GM12874 (cell line): ENCODE results near the gene NDUFAF8.

ENCODE experiments used
- TF ChIP-seq, protein P1 (sequence below): IDR thresholded peaks from 2 replicates; pipeline ENCODE4 v1.5.1; 2011; ENCODE audit warnings: low read depth, mild to moderate bottlenecking, control low read depth, low read length, moderate library complexity; ENCODE audit not compliant: insufficient read depth

The NDUFAF8 gene

GRCh38 chr17:81265576-81265975, 26.5 kb downstream of the NDUFAF8 start:
- TF ChIP-seq, protein P1, sequence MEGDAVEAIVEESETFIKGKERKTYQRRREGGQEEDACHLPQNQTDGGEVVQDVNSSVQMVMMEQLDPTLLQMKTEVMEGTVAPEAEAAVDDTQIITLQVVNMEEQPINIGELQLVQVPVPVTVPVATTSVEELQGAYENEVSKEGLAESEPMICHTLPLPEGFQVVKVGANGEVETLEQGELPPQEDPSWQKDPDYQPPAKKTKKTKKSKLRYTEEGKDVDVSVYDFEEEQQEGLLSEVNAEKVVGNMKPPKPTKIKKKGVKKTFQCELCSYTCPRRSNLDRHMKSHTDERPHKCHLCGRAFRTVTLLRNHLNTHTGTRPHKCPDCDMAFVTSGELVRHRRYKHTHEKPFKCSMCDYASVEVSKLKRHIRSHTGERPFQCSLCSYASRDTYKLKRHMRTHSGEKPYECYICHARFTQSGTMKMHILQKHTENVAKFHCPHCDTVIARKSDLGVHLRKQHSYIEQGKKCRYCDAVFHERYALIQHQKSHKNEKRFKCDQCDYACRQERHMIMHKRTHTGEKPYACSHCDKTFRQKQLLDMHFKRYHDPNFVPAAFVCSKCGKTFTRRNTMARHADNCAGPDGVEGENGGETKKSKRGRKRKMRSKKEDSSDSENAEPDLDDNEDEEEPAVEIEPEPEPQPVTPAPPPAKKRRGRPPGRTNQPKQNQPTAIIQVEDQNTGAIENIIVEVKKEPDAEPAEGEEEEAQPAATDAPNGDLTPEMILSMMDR = no peak

DNA sequence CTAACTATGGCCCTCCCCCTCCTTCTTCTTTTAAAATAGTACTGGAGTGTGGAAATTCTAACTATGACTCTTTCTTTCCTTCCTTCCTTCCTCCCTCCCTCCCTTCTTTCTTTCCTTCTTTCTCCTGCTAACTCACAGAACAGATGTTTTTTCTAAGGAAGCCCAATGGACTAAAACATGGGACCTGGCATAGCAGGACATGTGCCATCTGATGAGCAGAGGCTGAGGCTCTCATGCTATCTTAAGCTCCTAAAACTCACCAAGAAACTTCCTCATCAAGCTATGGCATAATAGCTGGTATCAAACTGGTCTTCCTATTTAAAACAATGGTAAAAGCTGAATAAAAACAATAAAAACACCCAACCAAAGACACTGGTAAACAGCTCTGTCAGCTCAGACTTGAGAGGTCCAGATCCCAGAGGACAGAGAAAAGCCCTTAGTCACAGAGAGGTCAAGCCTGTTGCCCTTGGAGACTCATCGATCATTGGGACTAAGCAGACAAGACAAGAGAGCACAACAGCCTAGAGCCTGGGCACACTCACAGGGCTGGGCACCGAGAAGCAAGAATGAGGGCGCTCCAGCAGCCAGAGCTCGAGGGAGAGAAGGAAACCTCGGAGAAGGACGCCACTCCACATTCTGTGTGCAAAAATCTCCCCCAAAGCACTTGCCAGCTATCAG, 28.4 kb downstream of the NDUFAF8 start:
- TF ChIP-seq, protein P1 = no peak

DNA sequence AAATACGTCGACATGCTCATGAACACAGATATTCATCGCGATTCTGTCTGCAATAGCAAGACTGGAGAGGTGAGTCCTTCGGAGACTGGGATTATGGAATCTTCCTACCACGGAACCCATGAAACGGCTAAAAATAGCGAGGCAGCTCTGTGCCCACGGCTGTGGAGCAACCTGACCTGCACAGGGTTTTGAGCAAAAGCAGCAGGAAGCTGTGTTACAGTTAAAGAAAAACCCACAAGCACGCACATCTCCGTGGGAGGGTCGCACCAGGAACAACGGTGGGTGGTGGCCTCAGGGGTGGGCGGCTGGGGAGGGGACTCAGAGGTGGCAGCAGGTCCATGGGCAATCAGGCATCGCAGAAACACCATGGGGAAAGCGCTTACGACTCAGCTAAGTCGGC, 31.2 kb downstream of the NDUFAF8 start:
- TF ChIP-seq, protein P1 = no peak

- TF ChIP-seq, protein P1 = no peak
Measured at GRCh38 chr17:81271226-81271625, 32.1 kb downstream of the NDUFAF8 start.

DNA sequence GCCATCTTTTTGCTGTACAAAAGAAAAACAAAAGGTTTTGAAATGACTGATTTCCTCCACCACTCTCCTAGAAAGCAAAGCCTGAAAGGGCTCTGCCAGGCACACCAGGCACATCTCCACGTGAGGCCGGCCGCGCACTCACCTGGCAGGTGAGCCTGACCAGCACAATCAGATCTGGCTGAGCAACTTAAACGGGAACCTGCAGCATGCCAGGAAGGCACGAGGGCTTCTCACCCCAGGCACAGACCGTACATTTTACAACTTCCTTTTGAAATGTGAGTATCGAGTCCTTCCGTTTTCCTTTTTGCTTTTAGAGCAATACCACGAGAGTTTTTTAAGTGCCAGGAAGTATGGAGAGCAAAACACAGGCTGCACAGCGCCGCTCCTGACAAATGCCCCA, 33.5 kb downstream of the NDUFAF8 start:
- TF ChIP-seq, protein P1 = no peak

- TF ChIP-seq, protein P1 = no peak
Measured at GRCh38 chr17:81273698-81274470, 34.8 kb downstream of the NDUFAF8 start.

DNA sequence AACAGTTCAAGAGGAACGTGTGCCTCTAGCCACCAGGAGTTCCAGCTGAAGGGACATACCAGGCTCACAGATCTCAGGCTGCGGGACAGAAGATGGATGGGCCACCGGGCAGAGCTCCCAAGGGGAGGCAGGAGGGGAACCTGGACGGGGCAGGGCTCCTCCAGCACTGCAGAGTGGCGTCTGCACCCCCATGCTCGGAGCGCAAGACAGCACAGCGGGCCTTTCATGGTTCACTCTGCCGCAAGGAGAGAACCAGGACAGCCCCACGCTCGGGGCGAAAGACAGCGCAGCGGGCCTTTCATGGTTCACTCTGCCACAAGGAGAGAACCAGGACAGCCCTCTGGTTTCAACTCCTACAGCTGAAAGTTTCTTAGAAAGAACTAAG, 35.3 kb downstream of the NDUFAF8 start:
- TF ChIP-seq, protein P1 = no peak
